Mesenchymal stem cell (in vitro differentiated cells and primary cell): ENCODE data around the gene ALOXE3.

Experiments
- DNase-seq: peaks from one replicate; pipeline ENCODE4 v3.0.0-alpha.2; 2013
- H2AFZ ChIP-seq: one replicate; pipeline ENCODE4 v1.6.1; 2013; ENCODE audit warnings: low read depth, mild to moderate bottlenecking, control low read depth, inconsistent platforms, low read length, moderate library complexity
- H2AK5ac ChIP-seq: 2 replicates; pipeline ENCODE4 v1.6.1; 2013; ENCODE audit warnings: low read length, moderate library complexity, mild to moderate bottlenecking, inconsistent platforms; ENCODE audit not compliant: severe bottlenecking
- H2BK120ac ChIP-seq: one replicate; pipeline ENCODE4 v1.6.1; 2013; ENCODE audit warnings: low read depth, mild to moderate bottlenecking, inconsistent platforms, low read length, moderate library complexity
- H2BK12ac ChIP-seq, 2 experiments: one replicate each; pipeline ENCODE4 v1.6.1; 2013; ENCODE audit warnings: inconsistent platforms in 2 of 2, low read length in 2 of 2, mild to moderate bottlenecking in 2 of 2, moderate library complexity in 2 of 2, control low read depth in 1 of 2
- H2BK15ac ChIP-seq: one replicate; pipeline ENCODE4 v1.6.1; 2013; ENCODE audit warnings: mild to moderate bottlenecking, low read depth, inconsistent platforms; ENCODE audit not compliant: poor library complexity, severe bottlenecking
- H2BK5ac ChIP-seq: 2 replicates; pipeline ENCODE4 v1.6.1; 2013; ENCODE audit warnings: low read depth, mild to moderate bottlenecking, low read length, control low read depth, inconsistent platforms; ENCODE audit not compliant: poor library complexity, severe bottlenecking
- H3K14ac ChIP-seq, 2 experiments: one replicate each; pipeline ENCODE4 v1.6.1; 2013; ENCODE audit warnings: inconsistent platforms in 2 of 2, low read length in 2 of 2, control low read depth in 1 of 2, mild to moderate bottlenecking in 1 of 2, moderate library complexity in 1 of 2
- H3K18ac ChIP-seq, 2 experiments: one replicate each; pipeline ENCODE4 v1.6.1; 2013; ENCODE audit warnings: inconsistent platforms in 2 of 2, low read length in 2 of 2, control low read depth in 1 of 2, low read depth in 1 of 2, mild to moderate bottlenecking in 1 of 2
- H3K23ac ChIP-seq, 2 experiments: one replicate each; pipeline ENCODE4 v1.6.1; 2013; ENCODE audit warnings: inconsistent platforms in 2 of 2, low read length in 2 of 2, mild to moderate bottlenecking in 2 of 2, moderate library complexity in 2 of 2, control low read depth in 1 of 2
- H3K27ac ChIP-seq: 2 replicates; pipeline ENCODE4 v1.5.1; 2013; ENCODE audit warnings: mild to moderate bottlenecking, moderate library complexity, low read length, control low read depth, inconsistent platforms; ENCODE audit not compliant: poor library complexity, severe bottlenecking
- H3K27me3 ChIP-seq, 2 experiments: 2 replicates each; pipeline versions ENCODE4 v1.6.1 to v1.7.0; 2013; ENCODE audit warnings: low read length in 2 of 2, mild to moderate bottlenecking in 2 of 2, moderate library complexity in 2 of 2, control low read depth in 1 of 2, inconsistent platforms in 1 of 2; ENCODE audit not compliant: control insufficient read depth in 1 of 2, insufficient read depth in 1 of 2
- H3K36me3 ChIP-seq, 2 experiments: 2 replicates each; pipeline versions ENCODE4 v1.6.1 to v1.7.0; 2013; ENCODE audit warnings: low read length in 2 of 2, control low read depth in 1 of 2, inconsistent platforms in 1 of 2, low read depth in 1 of 2, mild to moderate bottlenecking in 1 of 2; ENCODE audit not compliant: insufficient read depth in 2 of 2, control insufficient read depth in 1 of 2
- H3K4ac ChIP-seq, 2 experiments: one replicate each; pipeline ENCODE4 v1.6.1; 2013; ENCODE audit warnings: inconsistent platforms in 2 of 2, low read length in 2 of 2, mild to moderate bottlenecking in 2 of 2, moderate library complexity in 2 of 2, control low read depth in 1 of 2, low read depth in 1 of 2
- H3K4me1 ChIP-seq: 2 replicates; pipeline ENCODE4 v1.6.1; 2013; ENCODE audit warnings: low read depth, low read length, control low read depth; ENCODE audit not compliant: control insufficient read depth, insufficient read depth
- H3K4me2 ChIP-seq: 2 replicates; pipeline ENCODE4 v1.6.1; 2013; ENCODE audit warnings: low read length, mild to moderate bottlenecking, inconsistent platforms; ENCODE audit not compliant: poor library complexity, severe bottlenecking
- H3K4me3 ChIP-seq, 2 experiments: 2 replicates each; pipeline versions ENCODE4 v1.5.1 to v1.7.0; 2013; ENCODE audit warnings: low read length in 2 of 2, mild to moderate bottlenecking in 2 of 2, control low read depth in 1 of 2, low read depth in 1 of 2; ENCODE audit not compliant: insufficient read depth in 1 of 2
- H3K79me1 ChIP-seq: replicated peaks from 2 replicates; pipeline ENCODE4 v1.6.1; 2013; ENCODE audit warnings: mild to moderate bottlenecking, control low read depth, low read length, inconsistent platforms; ENCODE audit not compliant: poor library complexity, severe bottlenecking
- H3K9ac ChIP-seq: 2 replicates; pipeline ENCODE4 v1.7.0; 2013; ENCODE audit warnings: mild to moderate bottlenecking, low read length, moderate library complexity
- H3K9me3 ChIP-seq: 2 replicates; pipeline ENCODE4 v1.7.0; 2013; ENCODE audit warnings: mild to moderate bottlenecking, low read length; ENCODE audit not compliant: control insufficient read depth
- H4K8ac ChIP-seq: one replicate; pipeline ENCODE4 v1.6.1; 2013; ENCODE audit warnings: inconsistent platforms, mild to moderate bottlenecking, low read length, moderate library complexity
- H4K91ac ChIP-seq: one replicate; pipeline ENCODE4 v1.6.1; 2013; ENCODE audit warnings: mild to moderate bottlenecking, low read length, inconsistent platforms
- WGBS: methylation state at CpG from one replicate; pipeline ENCODE4 v1.1.7; 2013; ENCODE audit warnings: mixed read lengths; 5-methylcytosine and 5-hydroxymethylcytosine counted together

The ALOXE3 gene

DNA sequence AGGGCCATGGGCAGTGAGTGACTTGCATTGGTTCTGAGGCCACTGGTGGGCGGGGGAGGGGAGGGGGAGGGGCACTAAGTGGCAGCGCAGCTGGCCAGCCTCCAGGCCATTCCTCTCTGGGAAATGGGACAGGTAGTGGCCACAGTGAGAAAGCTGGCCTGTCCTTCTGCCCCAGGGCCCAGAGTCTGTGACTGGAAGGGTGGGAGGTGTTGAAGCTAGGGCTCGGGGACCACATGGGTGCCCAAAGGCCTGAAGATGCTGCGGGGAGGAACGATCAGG lies 30.4 kb downstream of the ALOXE3 start:
- H2AK5ac ChIP-seq, result no peak overlapping the region
- H3K4me1 ChIP-seq, result peaks cover 2% of the 10 kb centered on the region
- DNase-seq, result no peak
- H2BK12ac ChIP-seq, result no peak overlapping the region
- H3K23ac ChIP-seq, result no peak overlapping the region
- H3K79me1 ChIP-seq, result no peaks in the 10 kb centered on the region
- no peaks in the 10 kb centered on the region for H3K9me3 ChIP-seq
- H4K91ac ChIP-seq, result no peak overlapping the region
- H4K8ac ChIP-seq, result no peak overlapping the region
- H3K27me3 ChIP-seq, result peaks cover 77 to 84% of the 10 kb centered on the region in 2 experiments
- H3K4me3 ChIP-seq, result no peak overlapping the region
- no peak overlapping the region for H3K18ac ChIP-seq
- H2BK120ac ChIP-seq, result no peak overlapping the region
- no peaks in the 10 kb centered on the region for H3K36me3 ChIP-seq
- no peak overlapping the region for H3K4me2 ChIP-seq
- WGBS, result 82% methylated on average over 5 of the region's 5 CpGs
- no peak overlapping the region for H3K4ac ChIP-seq
- no peak overlapping the region for H2BK15ac ChIP-seq
- no peak overlapping the region for H3K9ac ChIP-seq
- no peak overlapping the region for H3K27ac ChIP-seq
- no peak overlapping the region for H2BK5ac ChIP-seq
- H3K14ac ChIP-seq, result no peak overlapping the region
- no peak overlapping the region for H2AFZ ChIP-seq

DNA sequence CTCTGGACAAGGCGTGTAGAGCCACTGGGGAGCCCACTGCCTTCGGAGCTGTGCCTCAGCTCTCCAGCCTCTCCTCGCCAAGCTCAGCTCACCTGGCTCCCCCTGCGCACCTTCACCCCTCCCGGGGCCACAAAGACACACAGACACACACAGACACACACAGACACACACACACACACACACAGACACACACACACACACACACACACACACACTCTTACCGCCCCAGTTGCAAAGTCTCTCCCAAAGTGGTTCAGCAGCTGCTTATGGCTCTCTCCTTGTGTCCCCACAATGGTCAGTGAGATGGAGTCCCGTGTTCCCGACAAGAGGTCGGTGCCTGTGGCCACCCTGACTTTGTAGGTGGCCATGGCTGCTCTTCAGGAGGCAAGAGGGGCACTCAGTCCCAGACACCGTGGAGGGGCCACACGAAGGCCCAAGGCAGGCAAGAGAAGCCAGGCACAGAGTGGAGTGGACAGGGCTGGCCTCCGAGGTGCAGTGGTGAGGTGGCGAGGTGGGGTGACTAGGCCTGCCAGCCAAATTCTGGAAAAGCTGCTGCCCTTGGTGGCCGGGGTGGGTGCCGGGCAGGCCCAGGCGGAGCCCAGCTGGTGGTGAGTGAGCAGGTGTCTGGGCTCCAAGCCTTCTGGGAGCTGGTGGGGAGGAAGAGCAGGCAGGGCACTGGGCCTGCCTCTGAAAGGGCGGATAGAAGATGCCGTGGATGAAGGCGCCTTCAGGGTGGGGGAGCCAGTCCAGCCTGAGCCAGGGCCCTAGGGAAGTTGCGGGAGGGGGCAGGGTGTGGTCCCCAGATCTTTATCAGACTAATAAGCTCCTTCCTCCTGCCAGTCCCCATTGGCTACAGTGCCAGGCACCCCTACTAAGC lies 31.0 kb downstream of the ALOXE3 start, which contains the start of gene ALOX12B:
TSS of gene ALOX12B (minus strand) at position 642 of the 877 bp plus-strand sequence. CDS start at position 368, 274 bp downstream.
- H3K9me3 ChIP-seq, result no peaks in the 10 kb centered on the region
- H3K4me2 ChIP-seq, result no peak within 1 kb of the TSS
- H2BK5ac ChIP-seq, result no peak within 1 kb of the TSS
- peaks cover 2% of the 10 kb centered on the region for H3K4me1 ChIP-seq
- H3K9ac ChIP-seq, result no peak within 1 kb of the TSS
- no peak within 1 kb of the TSS for H3K27ac ChIP-seq
- no peak within 1 kb of the TSS for H3K23ac ChIP-seq
- no peak within 1 kb of the TSS for H4K8ac ChIP-seq
- WGBS, result 80% methylated on average over 20 of the region's 20 CpGs
- H2BK15ac ChIP-seq, result no peak within 1 kb of the TSS
- no peak for DNase-seq
- H2AK5ac ChIP-seq, result no peak within 1 kb of the TSS
- H3K14ac ChIP-seq, result no peak within 1 kb of the TSS
- H2AFZ ChIP-seq, result no peak within 1 kb of the TSS
- H3K4me3 ChIP-seq, result no peak within 1 kb of the TSS
- H3K27me3 ChIP-seq, result peaks cover 76 to 84% of the 10 kb centered on the region in 2 experiments
- H3K36me3 ChIP-seq, result no peaks in the 10 kb centered on the region
- no peak within 1 kb of the TSS for H2BK120ac ChIP-seq
- H3K4ac ChIP-seq, result no peak within 1 kb of the TSS
- H3K18ac ChIP-seq, result no peak within 1 kb of the TSS
- no peak within 1 kb of the TSS for H4K91ac ChIP-seq
- no peak within 1 kb of the TSS for H2BK12ac ChIP-seq
- H3K79me1 ChIP-seq, result no peaks in the 10 kb centered on the region

DNA sequence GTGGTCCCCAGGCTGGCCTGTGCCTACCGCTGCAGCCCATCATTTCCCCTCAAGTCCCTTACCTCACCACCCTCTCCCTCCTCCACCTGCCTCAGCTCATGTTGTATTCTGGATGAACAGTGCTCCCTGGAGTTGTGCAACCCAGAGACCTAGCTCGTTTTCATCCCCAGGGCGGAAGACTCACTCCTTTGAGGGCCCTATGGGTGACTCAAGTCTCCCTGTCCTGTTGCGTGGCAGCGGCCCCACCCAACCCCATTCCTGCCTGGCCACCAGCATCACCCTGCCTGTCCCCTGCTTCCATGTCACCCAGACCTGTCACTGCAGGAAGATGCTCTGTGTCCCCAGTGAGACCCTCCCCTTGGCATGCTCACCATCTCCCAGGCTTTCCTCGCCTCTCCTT lies 34.1 kb downstream of the ALOXE3 start:
- 91% methylated on average over 5 of the region's 6 CpGs for WGBS

DNA sequence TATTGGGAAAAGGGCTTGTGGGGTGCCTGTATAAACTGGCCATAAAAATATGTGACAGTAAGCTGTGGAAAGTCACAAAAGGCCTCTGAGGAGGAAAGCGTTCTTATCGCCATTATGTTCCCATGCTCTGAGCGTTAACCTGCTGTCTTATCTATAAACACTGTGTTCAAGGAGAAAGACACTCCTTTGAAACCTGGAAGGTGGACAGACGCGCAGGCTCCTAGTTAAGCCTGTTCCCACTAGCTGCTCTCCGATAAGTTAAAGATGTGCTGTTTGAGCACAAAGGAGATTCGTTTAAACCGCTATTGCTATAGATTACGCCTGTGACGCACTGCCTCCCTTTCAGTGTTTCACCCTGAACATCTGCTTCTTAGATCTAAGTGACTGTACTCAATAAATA lies 36.0 kb downstream of the ALOXE3 start:
- no peak overlapping the region for H2BK5ac ChIP-seq
- no peak overlapping the region for H3K18ac ChIP-seq
- H3K4me3 ChIP-seq, result no peak overlapping the region
- no peak overlapping the region for H3K4ac ChIP-seq
- no peak overlapping the region for H3K4me2 ChIP-seq
- no peak overlapping the region for H3K9ac ChIP-seq
- H3K4me1 ChIP-seq, result peaks cover 12% of the 10 kb centered on the region
- H4K8ac ChIP-seq, result no peak overlapping the region
- H3K14ac ChIP-seq, result no peak overlapping the region
- H2AK5ac ChIP-seq, result no peak overlapping the region
- DNase-seq, result no peak
- H2BK15ac ChIP-seq, result no peak overlapping the region
- no peak overlapping the region for H2BK120ac ChIP-seq
- H2BK12ac ChIP-seq, result no peak overlapping the region
- H3K36me3 ChIP-seq, result no peaks in the 10 kb centered on the region
- 98% methylated on average over 10 of the region's 10 CpGs for WGBS
- H3K23ac ChIP-seq, result no peak overlapping the region
- H4K91ac ChIP-seq, result no peak overlapping the region
- H3K27ac ChIP-seq, result no peak overlapping the region
- H2AFZ ChIP-seq, result no peak overlapping the region
- H3K79me1 ChIP-seq, result no peaks in the 10 kb centered on the region
- no peaks in the 10 kb centered on the region for H3K9me3 ChIP-seq
- H3K27me3 ChIP-seq, result peaks cover 84 to 90% of the 10 kb centered on the region in 2 experiments

More for the DNA sequence above, 34.1 kb downstream of the ALOXE3 start:
- H2AK5ac ChIP-seq, result no peak overlapping the region
- no peak overlapping the region for H4K8ac ChIP-seq
- no peak for DNase-seq
- no peak overlapping the region for H3K4me3 ChIP-seq
- H2BK5ac ChIP-seq, result no peak overlapping the region
- no peak overlapping the region for H3K27ac ChIP-seq
- H2BK120ac ChIP-seq, result no peak overlapping the region
- no peak overlapping the region for H3K23ac ChIP-seq
- peaks cover 13% of the 10 kb centered on the region for H3K4me1 ChIP-seq
- H4K91ac ChIP-seq, result no peak overlapping the region
- no peaks in the 10 kb centered on the region for H3K79me1 ChIP-seq
- no peaks in the 10 kb centered on the region for H3K9me3 ChIP-seq
- H2BK15ac ChIP-seq, result no peak overlapping the region
- no peaks in the 10 kb centered on the region for H3K36me3 ChIP-seq
- no peak overlapping the region for H3K14ac ChIP-seq
- peaks cover 84 to 86% of the 10 kb centered on the region in 2 experiments for H3K27me3 ChIP-seq
- no peak overlapping the region for H2AFZ ChIP-seq
- H3K18ac ChIP-seq, result no peak overlapping the region
- no peak overlapping the region for H3K9ac ChIP-seq
- no peak overlapping the region for H3K4ac ChIP-seq
- H2BK12ac ChIP-seq, result no peak overlapping the region
- H3K4me2 ChIP-seq, result no peak overlapping the region
